Panc1 (cell line): ENCODE results near the gene TPGS1. TPM values are rescaled to one million over a fixed set of nuclear protein-coding genes. Genes with fewer than 3 reads are reported as not detected.

Experiments used
- ATAC-seq: fragments of 200-7000 bp; cut with Tn5 transposase; 2 replicates; pipeline ENCODE4 v1.9.1; 2020; ENCODE audit warnings: mild to moderate bottlenecking, moderate library complexity
- BruUV-seq: library from RNA; stranded (reverse); fragments of 400-500 nt; replicated peaks from 2 replicates; lab custom pipeline; 2021; lab: Mats Ljungman, UMichigan
- CTCF ChIA-PET: fragments of 300-600 bp; sonication (Branson Sonifier 250); formaldehyde crosslinking; loops from one replicate; lab custom pipeline; 2022; ENCODE audit warnings: antibody characterized with exemption; lab: Charles Lee
- POLR2A ChIA-PET: fragments of 300-600 bp; sonication (Branson Sonifier 250); formaldehyde crosslinking; loops from one replicate; lab custom pipeline; 2022; ENCODE audit warnings: antibody characterized with exemption; lab: Charles Lee
- DNase-seq: peaks from one replicate; pipeline ENCODE4 v3.0.0-alpha.2; 2010; ENCODE audit warnings: low read depth, low spot score
- H3K27ac ChIP-seq: 2 replicates; pipeline ENCODE4 v1.5.1; 2011; ENCODE audit warnings: mild to moderate bottlenecking, low read length, inconsistent platforms
- H3K27me3 ChIP-seq: fragments of 200-500 bp; sonication (Bioruptor generic); 2 replicates; pipeline ENCODE4 v1.6.0; 2014; ENCODE audit warnings: low read length, inconsistent platforms; ENCODE audit not compliant: control insufficient read depth, insufficient read depth
- H3K36me3 ChIP-seq: fragments of 200-500 bp; sonication (Bioruptor generic); 2 replicates; pipeline ENCODE4 v1.5.1; 2014; ENCODE audit warnings: inconsistent platforms, mild to moderate bottlenecking, low read length, moderate library complexity; ENCODE audit not compliant: control insufficient read depth, insufficient read depth
- H3K4me1 ChIP-seq: 2 replicates; pipeline ENCODE4 v1.5.1; 2011; ENCODE audit warnings: inconsistent platforms, mild to moderate bottlenecking, low read length, moderate library complexity; ENCODE audit not compliant: control insufficient read depth, insufficient read depth
- H3K4me3 ChIP-seq, 2 experiments: 2 replicates each; pipeline ENCODE4 v1.5.1; 2011 to 2012; ENCODE audit warnings: low read depth in 2 of 2, low read length in 2 of 2, mild to moderate bottlenecking in 2 of 2, inconsistent platforms in 1 of 2, moderate library complexity in 1 of 2
- H3K9me3 ChIP-seq: fragments of 200-500 bp; sonication (Bioruptor generic); 2 replicates; pipeline ENCODE4 v1.5.1; 2014; ENCODE audit warnings: low read depth, mild to moderate bottlenecking, inconsistent platforms, low read length, moderate library complexity; ENCODE audit not compliant: control insufficient read depth, insufficient read depth
- POLR2AphosphoS5 ChIP-seq: IDR thresholded peaks from 2 replicates; pipeline ENCODE4 v1.6.1; 2012; ENCODE audit warnings: mild to moderate bottlenecking, low read depth, low read length, moderate library complexity
- SIN3A ChIP-seq: IDR thresholded peaks from 2 replicates; pipeline ENCODE4 v1.6.1; 2012; ENCODE audit warnings: low read depth, mild to moderate bottlenecking, low read length, moderate library complexity, borderline replicate concordance; ENCODE audit not compliant: insufficient read depth
- TCF7L2 ChIP-seq: IDR thresholded peaks from 2 replicates; pipeline ENCODE4 v1.6.1; 2011; ENCODE audit warnings: mild to moderate bottlenecking, low read depth, low read length, inconsistent platforms
- in situ Hi-C: cut with HindIII; loops from 2 replicates; pipeline ENCODE4 v1.10.0; 2016; ENCODE audit warnings: low sequenced_read_pairs, low pct_unique_long_range_greater_than_20kb
- intact Hi-C: fragments of 100-400 bp; cut with micrococcal nuclease; formaldehyde crosslinking; loops from one replicate; pipeline ENCODE4 v1.10.0; 2022; ENCODE audit not compliant: unreplicated experiment
- total RNA-seq: library from RNA; stranded (reverse); gene quantifications from one replicate; pipeline ENCODE4 v1.2.1, GENCODE V29; 2021; ENCODE audit not compliant: unreplicated experiment
- TF ChIP-seq, protein P1 (sequence below): fragments of 450-650 bp; IDR thresholded peaks from 2 replicates; pipeline ENCODE4 v1.5.1; 2017; ENCODE audit warnings: mild to moderate bottlenecking
- TF ChIP-seq, protein P2 (sequence below), 2 experiments: IDR thresholded peaks; 2 replicates each; pipeline ENCODE4 v1.6.1; 2011 to 2012; ENCODE audit warnings: low read depth in 2 of 2, control low read depth in 1 of 2, low read length in 1 of 2, mild to moderate bottlenecking in 1 of 2, moderate library complexity in 1 of 2; ENCODE audit not compliant: insufficient read depth in 1 of 2

Gene TPGS1
- total RNA-seq, 1 experiment from 2014 or later = 17.6 TPM

DNA sequence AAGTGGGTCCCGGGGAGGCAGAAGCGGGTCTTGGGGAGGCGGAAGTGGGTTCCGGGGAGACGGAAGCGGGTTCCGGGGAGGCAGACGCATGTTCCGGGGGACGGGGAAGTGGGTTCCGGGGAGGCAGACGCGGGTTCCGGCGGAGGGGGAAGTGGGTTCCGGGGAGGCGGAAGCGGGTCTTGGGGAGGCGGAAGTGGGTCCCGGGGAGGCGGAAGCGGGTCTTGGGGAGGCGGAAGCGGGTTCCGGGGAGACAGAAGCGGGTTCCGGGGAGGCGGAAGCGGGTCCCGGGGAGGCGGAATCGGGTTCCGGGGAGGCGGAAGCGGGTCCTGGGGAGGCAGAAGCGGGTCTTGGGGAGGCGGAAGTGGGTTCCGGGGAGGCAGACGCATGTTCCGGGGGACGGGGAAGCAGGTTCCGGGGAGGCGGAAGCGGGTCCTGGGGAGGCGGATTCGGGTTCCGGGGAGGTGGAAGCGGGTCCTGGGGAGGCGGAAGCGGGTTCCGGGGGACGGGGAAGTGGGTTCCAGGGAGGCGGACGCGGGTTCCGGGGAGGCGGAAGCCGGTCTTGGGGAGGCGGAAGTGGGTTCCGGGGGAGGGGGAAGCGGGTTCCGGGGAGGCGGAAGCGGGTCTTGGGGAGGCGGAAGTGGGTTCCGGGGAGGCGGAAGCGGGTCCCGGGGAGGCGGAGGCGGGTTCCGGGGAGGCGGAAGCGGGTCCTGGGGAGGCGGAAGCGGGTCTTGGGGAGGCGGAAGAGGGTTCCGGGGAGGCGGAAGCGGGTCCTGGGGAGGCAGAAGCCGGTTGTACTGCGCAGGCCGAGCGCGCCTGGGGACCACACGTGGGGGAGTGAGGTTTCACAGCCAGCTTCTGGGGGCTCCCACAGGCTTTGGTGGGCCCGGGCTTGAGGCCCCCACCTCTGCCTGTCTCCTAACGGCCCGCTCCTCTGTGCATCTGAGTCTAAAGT lies 48.9 kb upstream of the TPGS1 start:
- ChIA-PET CTCF (no interaction called here), POLR2A (no interaction called here)
- no peak for DNase-seq
- intact Hi-C loops (no loop called here), in situ Hi-C loops (no loop called here)
- Histone ChIP-seq H3K4me1 (no peaks in the 10 kb centered on the region), H3K27me3 (no peaks in the 10 kb centered on the region), H3K9me3 (no peaks in the 10 kb centered on the region), H3K27ac (no peak overlapping the region), H3K4me3 (no peak overlapping the region), H3K36me3 (no peaks in the 10 kb centered on the region)
- no TSS peak for BruUV-seq
- no peak for ATAC-seq
- TF ChIP-seq TCF7L2 (no peak), SIN3A (no peak), POLR2AphosphoS5 (no peak)
- TF ChIP-seq, protein P1, sequence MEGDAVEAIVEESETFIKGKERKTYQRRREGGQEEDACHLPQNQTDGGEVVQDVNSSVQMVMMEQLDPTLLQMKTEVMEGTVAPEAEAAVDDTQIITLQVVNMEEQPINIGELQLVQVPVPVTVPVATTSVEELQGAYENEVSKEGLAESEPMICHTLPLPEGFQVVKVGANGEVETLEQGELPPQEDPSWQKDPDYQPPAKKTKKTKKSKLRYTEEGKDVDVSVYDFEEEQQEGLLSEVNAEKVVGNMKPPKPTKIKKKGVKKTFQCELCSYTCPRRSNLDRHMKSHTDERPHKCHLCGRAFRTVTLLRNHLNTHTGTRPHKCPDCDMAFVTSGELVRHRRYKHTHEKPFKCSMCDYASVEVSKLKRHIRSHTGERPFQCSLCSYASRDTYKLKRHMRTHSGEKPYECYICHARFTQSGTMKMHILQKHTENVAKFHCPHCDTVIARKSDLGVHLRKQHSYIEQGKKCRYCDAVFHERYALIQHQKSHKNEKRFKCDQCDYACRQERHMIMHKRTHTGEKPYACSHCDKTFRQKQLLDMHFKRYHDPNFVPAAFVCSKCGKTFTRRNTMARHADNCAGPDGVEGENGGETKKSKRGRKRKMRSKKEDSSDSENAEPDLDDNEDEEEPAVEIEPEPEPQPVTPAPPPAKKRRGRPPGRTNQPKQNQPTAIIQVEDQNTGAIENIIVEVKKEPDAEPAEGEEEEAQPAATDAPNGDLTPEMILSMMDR = no peak
- TF ChIP-seq, protein P2, sequence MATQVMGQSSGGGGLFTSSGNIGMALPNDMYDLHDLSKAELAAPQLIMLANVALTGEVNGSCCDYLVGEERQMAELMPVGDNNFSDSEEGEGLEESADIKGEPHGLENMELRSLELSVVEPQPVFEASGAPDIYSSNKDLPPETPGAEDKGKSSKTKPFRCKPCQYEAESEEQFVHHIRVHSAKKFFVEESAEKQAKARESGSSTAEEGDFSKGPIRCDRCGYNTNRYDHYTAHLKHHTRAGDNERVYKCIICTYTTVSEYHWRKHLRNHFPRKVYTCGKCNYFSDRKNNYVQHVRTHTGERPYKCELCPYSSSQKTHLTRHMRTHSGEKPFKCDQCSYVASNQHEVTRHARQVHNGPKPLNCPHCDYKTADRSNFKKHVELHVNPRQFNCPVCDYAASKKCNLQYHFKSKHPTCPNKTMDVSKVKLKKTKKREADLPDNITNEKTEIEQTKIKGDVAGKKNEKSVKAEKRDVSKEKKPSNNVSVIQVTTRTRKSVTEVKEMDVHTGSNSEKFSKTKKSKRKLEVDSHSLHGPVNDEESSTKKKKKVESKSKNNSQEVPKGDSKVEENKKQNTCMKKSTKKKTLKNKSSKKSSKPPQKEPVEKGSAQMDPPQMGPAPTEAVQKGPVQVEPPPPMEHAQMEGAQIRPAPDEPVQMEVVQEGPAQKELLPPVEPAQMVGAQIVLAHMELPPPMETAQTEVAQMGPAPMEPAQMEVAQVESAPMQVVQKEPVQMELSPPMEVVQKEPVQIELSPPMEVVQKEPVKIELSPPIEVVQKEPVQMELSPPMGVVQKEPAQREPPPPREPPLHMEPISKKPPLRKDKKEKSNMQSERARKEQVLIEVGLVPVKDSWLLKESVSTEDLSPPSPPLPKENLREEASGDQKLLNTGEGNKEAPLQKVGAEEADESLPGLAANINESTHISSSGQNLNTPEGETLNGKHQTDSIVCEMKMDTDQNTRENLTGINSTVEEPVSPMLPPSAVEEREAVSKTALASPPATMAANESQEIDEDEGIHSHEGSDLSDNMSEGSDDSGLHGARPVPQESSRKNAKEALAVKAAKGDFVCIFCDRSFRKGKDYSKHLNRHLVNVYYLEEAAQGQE (IDR thresholded peaks at IDR 0.05; ENCODE audit: insufficient read depth in 1 of 2, low read depth in 2 of 2, low read length in 1 of 2) = no peak

DNA sequence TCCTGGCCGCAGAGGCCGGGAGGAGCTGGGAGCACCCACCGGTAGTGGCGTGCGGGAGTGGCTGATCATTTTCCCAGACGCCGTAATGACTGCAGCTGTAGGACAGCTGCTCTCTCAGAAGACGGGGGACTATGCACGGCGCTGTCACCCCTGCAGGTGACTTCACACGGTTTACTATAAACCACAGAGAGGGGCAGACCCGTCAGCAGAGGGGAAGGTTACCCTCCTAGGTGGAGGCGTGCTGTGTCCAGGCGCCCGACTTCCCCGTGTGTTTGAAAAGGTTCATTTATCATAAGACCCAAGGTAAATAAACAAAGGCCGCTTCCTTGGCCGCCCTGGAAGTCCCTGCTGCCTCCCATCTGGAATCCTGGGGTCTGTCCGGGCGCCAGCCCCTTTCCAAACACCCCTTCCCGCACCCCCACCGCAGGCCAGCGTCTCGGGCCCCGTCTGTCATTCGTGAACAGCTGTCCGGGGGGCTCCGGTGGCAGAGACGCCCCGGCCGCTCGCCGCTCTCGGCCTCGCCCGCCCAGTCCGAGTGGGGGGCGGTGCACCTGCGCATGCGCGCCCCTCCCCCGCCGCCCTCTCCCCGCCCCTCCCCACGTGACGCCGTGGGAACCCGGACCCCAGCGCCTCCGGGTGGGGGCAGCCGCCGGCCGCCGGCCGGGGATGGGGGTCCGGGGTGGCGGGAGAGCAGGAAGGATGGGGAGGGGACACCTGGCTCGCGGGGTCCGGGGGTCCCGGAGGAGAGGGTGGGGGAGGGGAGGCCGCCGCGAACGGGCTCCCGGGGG lies 47.4 kb upstream of the TPGS1 start:
- POLR2A ChIA-PET = no interaction called here
- ATAC-seq (peak; percentile 67), DNase-seq (no peak)
- Histone ChIP-seq H3K27me3 (no peaks in the 10 kb centered on the region), H3K4me3 (peak overlapping the region; percentile 43 to 60), H3K27ac (peak overlapping the region; percentile 29; the same call in 1 of the 2 replicates), H3K4me1 (no peaks in the 10 kb centered on the region), H3K9me3 (no peaks in the 10 kb centered on the region), H3K36me3 (no peaks in the 10 kb centered on the region)
- intact Hi-C loops (no loop called here), in situ Hi-C loops (no loop called here)
- CTCF ChIA-PET = no interaction called here
- TF ChIP-seq, protein P1 = no peak
- TF ChIP-seq, protein P2 (IDR thresholded peaks at IDR 0.05; ENCODE audit: insufficient read depth in 1 of 2, low read depth in 2 of 2, low read length in 1 of 2) = no peak
- TF ChIP-seq TCF7L2 (no peak), POLR2AphosphoS5 (no peak), SIN3A (no peak)
- BruUV-seq = no TSS peak
